Activated CD8-positive, alpha-beta memory T cell treated with anti-CD3 and anti-CD28 coated beads for 1 hour (primary cell): ENCODE measurements around the gene TMEM178B.
"Not testable (repeated sequence)": the region's sequence is repeated elsewhere in the genome, so short reads cannot be mapped to it uniquely, and the experiment has no call there.

Experiments used
- DNase-seq, 2 donors: peaks; one replicate each; pipeline ENCODE4 v3.0.0-alpha.2; 2020; ENCODE audit warnings: low read depth in 1 of 2; ENCODE audit errors: extremely low read depth in 1 of 2

Gene TMEM178B

DNA sequence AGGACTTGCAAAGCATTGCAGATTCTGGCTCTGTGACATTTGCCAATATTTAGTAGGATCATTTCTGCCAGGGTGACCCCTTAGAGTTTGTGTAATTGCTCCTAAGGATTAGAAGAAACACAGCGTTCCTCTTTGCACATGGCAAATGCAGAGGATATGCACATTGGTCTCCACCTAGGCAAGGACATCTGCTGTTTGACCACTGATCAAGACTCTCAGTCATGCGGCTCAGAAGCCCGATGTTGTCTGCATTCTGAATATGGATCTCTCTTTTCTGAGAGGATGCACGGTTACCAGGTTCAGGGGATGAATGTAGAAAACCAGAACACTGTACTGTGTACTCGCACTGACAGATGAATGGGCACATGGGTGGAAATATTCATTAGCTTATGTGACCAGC is 296.8 kb downstream of the TMEM178B start:
- no peak for DNase-seq

DNA sequence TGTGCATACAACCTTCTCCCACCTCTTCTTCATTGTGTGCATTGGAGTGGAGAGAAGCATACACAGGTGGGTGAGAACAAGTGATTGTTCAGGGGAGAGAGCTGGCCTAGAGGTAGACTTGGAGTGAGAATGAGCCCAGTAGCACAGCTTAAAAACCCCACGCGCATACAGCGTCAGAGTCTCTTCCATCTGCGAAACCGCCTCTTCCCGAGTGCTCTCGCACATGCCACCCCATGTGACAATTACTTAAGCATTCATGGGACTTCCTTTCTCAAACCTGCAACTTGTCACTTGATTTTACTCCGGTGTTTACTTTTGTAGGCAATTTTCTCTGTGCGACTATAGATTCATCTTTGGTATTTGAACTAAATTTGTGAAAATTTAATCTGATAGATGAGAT is 300.6 kb downstream of the TMEM178B start:
- DNase-seq = no peak

DNA sequence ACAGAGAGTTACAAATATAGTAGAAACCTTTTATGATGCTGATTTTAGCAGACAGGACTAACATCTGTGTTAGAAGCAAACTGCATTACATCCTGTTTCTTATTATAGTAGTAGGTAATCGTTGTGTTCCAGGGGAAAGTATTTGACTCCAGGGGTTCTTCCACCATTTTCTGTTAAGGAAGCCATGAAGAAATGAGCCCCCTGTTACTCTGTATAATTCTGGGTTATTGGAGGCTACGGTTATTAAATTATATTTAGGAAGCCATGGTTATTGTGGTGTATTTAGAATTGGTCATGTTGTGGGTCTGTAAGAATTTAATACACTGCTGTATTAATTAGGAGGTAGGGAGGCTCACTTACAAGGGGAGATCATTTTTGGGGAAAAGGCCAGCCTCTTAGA is 301.6 kb downstream of the TMEM178B start:
- no peak for DNase-seq

DNA sequence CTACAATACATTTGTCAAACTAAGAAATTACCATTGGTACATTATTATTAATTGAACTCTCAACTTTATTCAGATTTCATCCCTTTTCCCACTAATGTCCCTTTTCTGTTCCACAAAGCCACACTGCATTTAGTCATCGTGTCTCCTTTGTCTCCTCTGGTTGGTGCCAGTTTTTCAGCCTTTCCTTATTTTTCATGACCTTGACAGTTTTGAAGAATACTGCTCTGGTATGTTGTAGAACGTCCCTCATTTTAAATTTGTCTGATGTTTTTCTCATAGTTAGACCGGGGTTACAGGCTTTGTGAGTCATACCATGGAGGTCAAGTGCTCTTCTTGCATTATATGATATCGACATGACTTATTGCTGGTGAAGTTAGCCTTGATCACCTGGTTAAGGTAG is 304.0 kb downstream of the TMEM178B start:
- DNase-seq = no peak

DNA sequence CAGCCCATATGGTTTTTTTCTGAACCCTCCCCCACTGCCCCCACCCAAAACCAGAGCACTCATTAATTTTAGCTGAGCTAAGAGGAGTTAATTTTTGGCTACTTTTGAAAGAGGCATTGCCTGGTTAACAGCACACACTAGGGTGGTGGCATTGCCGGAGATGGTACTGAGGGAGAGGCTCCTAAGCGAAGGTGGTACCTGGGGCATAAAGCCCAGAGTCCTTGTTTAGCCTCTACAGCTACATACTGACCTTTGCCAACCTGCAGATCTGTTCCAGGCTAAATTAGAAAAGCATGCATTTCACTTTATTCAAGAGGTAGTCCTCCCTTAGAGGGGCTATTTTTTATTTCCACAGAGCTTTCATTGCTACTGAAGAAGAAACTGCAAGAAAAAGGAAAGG is 304.5 kb downstream of the TMEM178B start:
- DNase-seq = no peak

DNA sequence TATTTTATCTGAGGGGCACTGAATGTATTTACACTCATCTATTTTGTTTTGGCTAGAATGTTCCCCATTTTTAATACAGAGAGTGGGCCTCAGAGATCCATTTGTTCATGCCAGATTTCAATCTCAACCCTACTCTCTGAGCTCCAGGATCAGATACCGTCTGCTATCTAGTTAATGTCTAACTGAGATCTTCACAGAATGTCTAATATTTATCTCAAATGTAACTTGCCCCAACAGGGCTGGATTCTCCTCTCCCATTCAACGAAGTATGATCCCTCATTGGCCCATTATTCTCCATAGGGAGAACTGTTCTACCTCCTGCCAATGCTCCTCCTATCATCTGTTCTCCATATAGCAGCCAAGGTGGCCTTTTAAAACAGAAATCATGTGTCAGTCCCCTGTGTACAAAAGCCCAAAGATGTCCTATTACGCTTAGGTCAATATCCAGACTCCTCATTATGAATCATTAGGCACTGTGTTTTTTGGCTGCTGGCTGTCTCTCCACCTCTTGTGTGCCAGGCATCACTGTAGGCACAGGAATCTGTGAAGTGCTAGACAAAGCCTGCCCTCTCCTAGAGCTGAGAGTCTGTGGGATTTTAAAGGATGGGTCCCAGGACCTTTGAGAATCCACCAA is 308.0 kb downstream of the TMEM178B start:
- DNase-seq = no peak

DNA sequence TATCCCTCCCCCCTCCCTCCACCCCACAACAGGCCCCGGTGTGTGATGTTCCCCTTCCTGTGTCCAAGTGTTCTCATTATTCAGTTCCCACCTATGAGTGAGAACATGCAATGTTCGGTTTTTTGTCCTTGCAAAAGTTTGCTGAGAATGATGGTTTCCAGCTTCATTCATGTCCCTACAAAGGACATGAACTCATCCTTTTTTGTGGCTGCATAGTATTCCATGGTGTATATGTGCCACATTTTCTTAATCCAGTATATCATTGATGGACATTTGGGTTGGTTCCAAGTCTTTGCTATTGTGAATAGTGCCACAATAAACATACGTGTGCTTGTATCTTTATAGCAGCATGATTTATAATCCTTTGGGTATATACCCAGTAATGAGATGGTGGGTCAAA is 309.5 kb downstream of the TMEM178B start:
- not testable (repeated sequence) for DNase-seq

DNA sequence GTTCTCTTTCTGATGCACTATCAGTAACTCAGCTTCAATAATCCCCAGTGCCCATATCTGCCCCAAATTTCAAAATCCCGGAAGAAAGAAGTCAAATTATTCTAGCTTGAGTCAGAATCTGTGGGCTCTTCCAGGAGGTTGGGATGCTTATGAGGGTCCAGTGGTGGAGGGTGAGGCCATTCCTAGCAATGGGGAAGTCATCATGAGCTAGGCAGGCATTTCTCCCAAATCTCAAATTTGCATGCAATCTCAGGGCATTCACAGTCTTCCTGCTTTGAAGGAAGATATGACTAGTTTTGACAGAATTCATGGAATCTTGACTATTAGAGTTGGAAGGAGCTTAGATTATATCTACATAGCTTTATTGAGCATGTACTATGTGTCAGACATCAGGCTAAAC is 313.0 kb downstream of the TMEM178B start:
- DNase-seq = no peak

DNA sequence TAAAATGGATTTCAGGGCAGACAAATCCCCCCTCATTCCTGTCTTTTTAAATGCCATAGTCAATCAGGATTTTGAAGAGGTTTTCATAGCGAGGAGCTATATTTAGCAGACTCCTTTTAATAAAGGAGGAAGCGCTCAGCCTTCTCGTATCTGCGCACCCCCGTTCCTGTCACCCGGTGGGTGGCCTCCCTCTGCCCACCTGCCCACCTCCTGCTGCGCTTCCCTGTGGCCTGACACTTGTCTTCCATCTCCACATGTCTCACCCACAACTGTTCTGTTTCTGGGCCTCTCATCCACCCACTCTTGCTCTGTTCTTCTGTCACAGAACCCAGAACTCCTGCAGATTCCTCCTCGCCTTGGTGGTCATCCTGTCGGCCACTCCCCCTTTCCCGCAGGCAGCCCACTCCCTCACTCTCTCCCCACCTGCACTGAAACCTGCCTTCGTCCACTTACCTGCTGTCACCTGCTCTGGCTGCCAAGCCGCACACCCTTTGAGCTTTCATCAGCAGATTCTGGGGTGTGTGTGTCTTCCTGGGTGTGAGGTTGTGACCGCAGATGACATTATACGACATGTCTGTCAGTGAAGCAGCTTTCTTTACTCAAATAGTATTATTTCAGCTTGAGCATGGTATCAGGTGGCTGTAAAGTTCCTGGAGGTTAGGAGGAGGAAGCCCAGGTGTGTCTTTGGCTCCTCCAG is 313.8 kb downstream of the TMEM178B start:
- no peak for DNase-seq

DNA sequence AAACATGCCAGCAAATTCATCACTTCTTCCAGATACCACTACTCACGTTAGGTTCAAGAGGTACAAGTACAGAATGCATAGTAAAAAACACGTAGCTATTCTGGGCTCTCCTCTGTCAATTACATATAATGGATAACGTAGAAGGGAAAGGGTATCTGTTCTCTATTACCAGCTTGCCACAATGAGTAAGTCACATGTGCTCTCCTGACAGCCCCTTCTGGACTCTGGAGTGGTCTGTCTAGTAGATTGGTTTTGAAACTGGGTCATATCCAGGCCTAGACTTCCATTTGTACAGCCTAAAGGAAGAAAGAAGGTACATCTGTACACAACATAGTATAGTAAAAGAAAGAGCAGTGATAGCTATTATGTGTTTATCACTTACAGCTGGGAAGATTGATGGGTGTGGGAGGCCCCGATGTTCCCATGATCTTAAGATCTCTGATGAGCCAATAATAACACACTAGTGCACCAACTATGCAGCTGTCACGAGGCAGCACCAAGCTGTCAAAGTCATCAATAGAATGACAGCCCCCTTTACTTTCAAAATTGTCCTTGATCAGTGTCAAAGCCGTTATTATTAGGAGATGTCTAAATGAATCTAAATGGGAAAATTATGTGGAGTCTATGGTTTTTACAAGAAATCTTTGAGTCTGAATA is 315.4 kb downstream of the TMEM178B start:
- DNase-seq = no peak

DNA sequence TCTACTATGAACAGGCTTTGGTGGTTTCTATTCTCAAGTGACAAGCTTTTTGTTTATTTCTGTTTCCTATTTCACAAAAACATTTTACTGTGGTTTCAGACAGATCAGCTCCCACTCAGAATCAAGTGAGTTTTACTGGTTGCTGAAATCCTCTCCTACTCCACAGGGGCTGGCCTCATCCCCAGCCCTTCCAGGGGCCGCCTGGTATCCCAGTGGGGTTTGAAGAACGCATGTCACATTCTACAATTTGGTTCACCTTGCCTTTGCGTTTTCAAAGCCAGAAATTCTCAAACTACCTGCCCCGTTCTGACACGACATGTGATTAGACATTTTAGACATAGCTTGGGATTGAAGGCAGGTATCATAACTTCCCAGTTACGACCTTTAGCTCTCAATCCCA is 316.5 kb downstream of the TMEM178B start:
- no peak for DNase-seq

DNA sequence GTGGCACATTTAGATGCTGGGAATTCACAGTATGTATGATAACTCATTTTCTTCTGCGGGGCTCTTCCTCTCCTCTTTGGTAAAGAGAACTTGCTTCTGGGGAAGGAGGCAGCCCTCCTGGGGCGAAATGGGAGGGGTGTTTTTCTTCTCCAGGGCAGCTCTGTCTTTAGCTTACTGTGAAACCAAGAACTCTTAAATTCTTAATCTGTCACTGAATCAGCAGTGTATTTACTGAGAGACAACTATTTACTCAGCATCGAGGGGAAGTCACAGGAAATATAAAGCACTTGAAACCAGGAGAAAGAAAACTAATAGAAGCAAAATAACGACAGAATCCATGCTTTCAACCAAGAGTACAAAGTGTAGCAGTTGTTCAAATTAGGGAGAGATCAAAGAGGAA is 319.2 kb downstream of the TMEM178B start:
- DNase-seq = no peak

DNA sequence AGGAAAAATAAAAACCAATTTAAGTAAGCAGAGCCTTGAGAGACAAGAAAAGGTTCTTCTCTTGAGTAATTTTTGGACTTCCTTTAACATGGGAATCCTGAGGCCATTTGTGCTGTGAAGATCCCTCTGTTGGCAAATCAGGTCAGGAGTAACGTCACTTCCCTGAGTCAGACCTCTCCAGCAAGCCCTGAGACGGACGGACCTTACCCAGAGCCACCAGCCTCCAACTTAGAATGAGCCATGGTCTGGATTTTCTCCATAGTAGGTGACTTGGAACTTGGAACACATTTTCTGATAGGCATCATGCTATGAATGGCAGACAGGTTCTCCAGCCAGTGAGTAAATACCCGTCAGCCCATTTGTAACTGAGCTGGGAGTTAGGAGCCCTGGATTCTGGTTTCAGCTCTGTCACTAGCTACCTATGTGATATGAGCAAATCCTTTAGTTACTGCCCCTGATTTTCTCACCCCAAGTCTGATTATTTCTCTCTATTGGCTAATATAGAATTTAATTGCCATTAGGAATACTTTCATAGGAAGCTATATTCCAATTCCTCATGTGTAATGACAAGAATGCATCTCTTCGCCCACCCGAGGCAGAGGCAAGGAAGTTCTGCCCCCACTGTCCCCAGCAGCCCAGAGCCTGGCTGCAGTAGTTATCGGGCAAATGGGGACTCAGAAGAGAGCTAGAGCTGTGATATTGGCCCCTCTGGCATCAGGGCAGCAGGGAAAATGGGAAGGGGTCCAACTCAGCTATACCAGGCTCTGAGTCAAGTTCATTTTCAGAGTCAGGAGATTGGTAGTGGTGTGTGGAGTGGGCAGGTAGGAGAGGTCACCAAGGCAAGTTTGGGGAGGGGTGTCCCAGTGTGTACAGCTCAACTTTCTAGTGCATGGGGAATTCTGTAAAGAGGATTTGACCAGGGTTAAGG is 323.6 kb downstream of the TMEM178B start:
- no peak for DNase-seq

DNA sequence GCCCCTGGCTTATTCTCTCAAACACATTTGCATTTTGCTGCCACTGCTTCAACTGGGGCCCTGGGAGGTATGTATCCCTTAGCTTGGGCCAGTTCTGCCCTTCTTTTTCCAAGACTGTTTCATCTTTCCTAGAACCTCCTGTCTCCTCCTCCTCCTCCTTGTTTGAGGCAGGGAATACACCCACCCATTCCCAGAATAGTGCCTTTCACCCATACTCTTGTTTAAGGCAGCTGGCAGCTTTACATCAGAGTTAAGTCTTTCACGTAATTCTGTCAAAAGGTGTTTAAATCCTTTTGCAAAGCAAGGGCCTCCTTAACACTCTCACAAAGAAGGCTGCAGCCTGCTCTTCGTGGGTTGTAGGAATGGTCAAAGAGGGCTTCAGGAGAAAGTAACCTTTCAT is 326.5 kb downstream of the TMEM178B start:
- no peak for DNase-seq

DNA sequence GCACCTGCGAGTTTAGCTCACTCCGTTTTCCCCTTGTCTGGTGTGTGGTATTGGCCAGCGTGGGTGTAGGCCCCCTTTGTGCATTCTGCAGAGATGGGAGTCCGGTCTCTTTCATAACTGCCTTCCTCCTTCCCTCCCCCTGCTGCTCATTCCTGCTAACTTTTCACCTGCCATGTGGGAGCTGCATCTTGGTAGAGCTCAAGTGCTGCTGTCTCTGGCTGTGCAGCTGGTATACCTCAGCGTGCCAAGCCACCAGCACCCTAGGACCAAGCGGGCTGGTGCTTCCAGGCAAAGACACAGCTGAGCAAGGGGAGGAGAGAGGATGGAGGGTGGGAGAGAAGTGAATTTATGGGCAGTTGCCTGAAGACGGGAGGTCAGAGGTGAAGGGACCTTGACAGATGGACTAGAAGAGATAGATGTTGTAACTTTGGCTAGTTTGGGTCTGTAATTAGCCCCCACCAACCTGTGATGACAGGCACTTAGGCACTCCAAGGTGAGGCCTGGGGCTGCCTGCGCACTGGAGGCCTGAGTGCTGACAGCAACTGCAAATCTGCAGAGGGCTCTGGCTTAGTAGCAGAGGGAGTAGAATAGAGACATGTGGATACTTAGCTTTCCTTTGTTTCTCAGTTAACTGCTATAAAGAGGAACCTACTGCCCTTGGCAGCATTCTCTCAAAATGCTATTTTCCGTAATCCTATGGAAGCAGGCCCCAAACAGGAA is 328.6 kb downstream of the TMEM178B start:
- DNase-seq = no peak

DNA sequence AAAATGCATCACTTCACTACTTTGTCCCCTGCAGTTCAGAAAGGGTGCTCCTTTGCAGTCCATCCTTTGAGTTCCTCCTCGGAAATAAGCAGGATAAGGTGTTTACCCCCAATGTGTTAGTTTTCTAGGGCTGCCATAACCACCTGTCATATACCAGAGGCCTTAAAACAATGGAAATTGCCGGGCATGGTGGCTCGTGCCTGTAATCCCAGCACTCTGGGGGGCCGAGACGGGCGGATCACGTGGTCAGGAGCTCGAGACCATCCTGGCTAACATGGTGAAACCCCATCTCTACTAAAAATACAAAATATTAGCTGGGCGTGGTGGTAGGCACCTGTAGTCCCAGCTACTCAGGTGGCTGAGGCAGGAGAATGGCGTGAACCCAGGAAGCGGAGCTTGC is 330.0 kb downstream of the TMEM178B start:
- DNase-seq = not testable (repeated sequence)

DNA sequence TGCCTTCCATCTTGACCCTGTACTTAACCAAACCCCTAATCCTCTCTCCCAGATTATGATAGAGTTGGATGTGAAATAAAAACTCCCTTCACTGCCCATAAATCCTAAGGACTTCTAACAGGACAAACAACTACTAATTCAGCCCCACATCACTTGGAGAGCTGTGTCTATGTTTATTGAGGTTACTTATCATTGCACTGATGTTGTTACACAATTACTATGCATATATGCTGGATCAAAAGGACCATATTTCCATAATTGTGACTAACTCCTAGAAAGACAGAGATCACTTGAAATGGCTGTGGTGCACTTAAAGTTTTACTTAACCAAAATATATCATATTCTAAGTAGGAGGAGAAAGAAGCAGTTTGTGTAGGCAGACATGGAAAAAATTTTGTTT is 332.5 kb downstream of the TMEM178B start:
- no peak for DNase-seq

DNA sequence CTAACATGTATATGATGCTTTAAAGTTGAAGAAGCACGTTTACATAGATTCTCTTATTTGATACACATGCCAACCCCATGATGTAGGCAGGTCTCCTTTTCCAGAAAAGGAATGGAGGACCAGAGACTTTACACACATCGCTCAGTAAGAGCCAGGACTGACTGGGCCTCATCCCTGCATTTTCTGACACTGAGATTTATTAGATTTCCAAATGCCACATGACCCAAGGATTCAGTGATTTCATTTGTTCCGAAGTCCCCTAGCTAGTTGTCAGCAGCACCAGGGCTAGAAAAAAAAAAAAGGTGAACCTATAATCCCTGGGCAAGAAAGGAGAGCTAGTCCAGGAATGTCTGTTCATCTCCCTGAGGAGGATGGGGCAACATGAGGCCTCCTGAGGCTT is 334.0 kb downstream of the TMEM178B start:
- no peak for DNase-seq

DNA sequence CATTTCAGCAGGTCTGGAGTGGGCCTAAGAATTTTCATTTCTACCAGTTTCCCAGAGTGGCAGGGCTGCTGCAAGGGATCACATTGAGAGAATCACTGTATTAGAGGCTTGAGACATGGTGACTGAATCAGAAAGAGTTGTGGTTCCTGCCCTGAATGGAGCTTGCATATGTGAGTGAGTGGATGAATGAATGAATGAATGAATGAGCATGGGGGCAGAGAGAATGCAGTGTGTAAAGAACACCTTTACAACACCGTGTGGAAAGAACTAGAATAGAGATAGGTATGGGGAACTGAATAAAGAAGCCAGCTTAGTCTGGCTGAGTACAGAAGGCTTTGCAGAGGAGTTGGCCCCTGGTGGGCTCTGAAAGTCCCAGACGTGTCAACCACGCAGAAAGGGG is 334.6 kb downstream of the TMEM178B start:
- DNase-seq = no peak

DNA sequence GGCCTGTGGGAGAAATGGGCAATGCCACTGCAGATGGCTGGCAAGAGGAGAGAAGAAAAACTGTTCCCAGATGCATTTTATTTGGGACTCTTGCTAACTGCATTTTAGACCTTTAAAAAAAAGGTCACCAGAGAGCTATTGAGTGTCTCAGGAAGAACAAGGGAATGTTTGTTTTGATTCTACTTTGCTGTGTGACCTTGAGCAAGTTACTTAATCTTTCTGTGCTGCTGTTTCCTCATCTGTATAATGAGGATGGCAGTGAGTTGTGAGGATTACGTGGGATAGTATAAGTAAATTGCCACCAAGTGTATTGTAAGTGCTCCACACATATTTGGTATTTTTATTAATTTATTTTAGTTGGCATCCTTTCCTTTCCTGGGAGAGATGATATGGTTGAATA is 335.4 kb downstream of the TMEM178B start:
- DNase-seq = no peak
